ENCODE results near the gene DCBLD1. TPM values are rescaled to one million over a fixed set of nuclear protein-coding genes. Genes with fewer than 3 reads are reported as not detected.

DCBLD1 gene
- total RNA-seq, 1 donor = 29.7 TPM

- Histone ChIP-seq H3K27ac (ENCODE audit: low read depth, low read length) (peak overlapping the region; percentile 71), H3K27me3 (ENCODE audit: insufficient read depth, low read length) (no peaks in the 10 kb centered on the region), H3K4me3 (ENCODE audit: insufficient read depth, low read length) (no peak overlapping the region), H3K4me2 (ENCODE audit: insufficient read depth, low read length) (peak overlapping the region; percentile 18), H3K9me3 (ENCODE audit: low read depth, low read length) (peaks cover 3% of the 10 kb centered on the region), H3K4me1 (ENCODE audit: insufficient read depth, low read length) (peaks cover 70% of the 10 kb centered on the region), H3K79me2 (ENCODE audit: insufficient read depth, low read length) (no peaks in the 10 kb centered on the region), H2AFZ (ENCODE audit: low read length) (no peak overlapping the region), H3K36me3 (ENCODE audit: insufficient read depth, low read length) (no peaks in the 10 kb centered on the region), H4K20me1 (ENCODE audit: insufficient read depth, low read length) (no peaks in the 10 kb centered on the region)
- no peak for TF ChIP-seq CTCF (IDR thresholded peaks at IDR 0.05; ENCODE audit: extremely low read depth, low read depth, low read length)
- peak; percentile 45 for DNase-seq (ENCODE audit: insufficient read length, low spot score, missing footprints)
Measured at GRCh38 chr6:117444600-117444999, 37.9 kb upstream of the DCBLD1 start.

GRCh38 chr6:117446861-117447260 is 35.6 kb upstream of the DCBLD1 start:
- no peaks in the 10 kb centered on the region for H3K27me3 ChIP-seq (ENCODE audit: insufficient read depth, low read length)
- peak; percentile 46 for DNase-seq (ENCODE audit: insufficient read length, low spot score, missing footprints)
- H3K36me3 ChIP-seq (ENCODE audit: insufficient read depth, low read length) = no peaks in the 10 kb centered on the region
- H3K9me3 ChIP-seq (ENCODE audit: low read depth, low read length) = no peaks in the 10 kb centered on the region
- H3K79me2 ChIP-seq (ENCODE audit: insufficient read depth, low read length) = no peaks in the 10 kb centered on the region
- no peaks in the 10 kb centered on the region for H4K20me1 ChIP-seq (ENCODE audit: insufficient read depth, low read length)
- H3K4me2 ChIP-seq (ENCODE audit: insufficient read depth, low read length) = peak overlapping the region; percentile 73
- TF ChIP-seq CTCF (IDR thresholded peaks at IDR 0.05; ENCODE audit: extremely low read depth, low read depth, low read length) = no peak
- peak overlapping the region; percentile 96 for H3K27ac ChIP-seq (ENCODE audit: low read depth, low read length)
- H2AFZ ChIP-seq (ENCODE audit: low read length) = no peak overlapping the region
- H3K4me1 ChIP-seq (ENCODE audit: insufficient read depth, low read length) = peaks cover 76% of the 10 kb centered on the region
- peak overlapping the region; percentile 38 for H3K4me3 ChIP-seq (ENCODE audit: insufficient read depth, low read length)

- DNase-seq (ENCODE audit: insufficient read length, low spot score, missing footprints) = no peak
- H3K4me3 ChIP-seq (ENCODE audit: insufficient read depth, low read length) = no peak overlapping the region
- H3K27me3 ChIP-seq (ENCODE audit: insufficient read depth, low read length) = no peaks in the 10 kb centered on the region
Measured at GRCh38 chr6:117448011-117448410, 34.5 kb upstream of the DCBLD1 start.

More at GRCh38 chr6:117448011-117448410, 34.5 kb upstream of the DCBLD1 start:
- peak overlapping the region; percentile 8 for H2AFZ ChIP-seq (ENCODE audit: low read length)
- H3K79me2 ChIP-seq (ENCODE audit: insufficient read depth, low read length) = no peaks in the 10 kb centered on the region
- no peak for TF ChIP-seq CTCF (IDR thresholded peaks at IDR 0.05; ENCODE audit: extremely low read depth, low read depth, low read length)
- H3K9me3 ChIP-seq (ENCODE audit: low read depth, low read length) = no peaks in the 10 kb centered on the region
- H3K4me2 ChIP-seq (ENCODE audit: insufficient read depth, low read length) = peak overlapping the region; percentile 35
- peaks cover 67% of the 10 kb centered on the region for H3K4me1 ChIP-seq (ENCODE audit: insufficient read depth, low read length)
- H3K36me3 ChIP-seq (ENCODE audit: insufficient read depth, low read length) = no peaks in the 10 kb centered on the region
- H4K20me1 ChIP-seq (ENCODE audit: insufficient read depth, low read length) = no peaks in the 10 kb centered on the region
- H3K27ac ChIP-seq (ENCODE audit: low read depth, low read length) = peak overlapping the region; percentile 96

Data from osteoblast (primary cell).